GDM1 (cell line): ENCODE measurements around the gene HMGN2.

Experiments used
- DNase-seq: peaks from one replicate; lab custom pipeline; 2025; lab: John Stamatoyannopoulos, UW

The HMGN2 gene

GRCh38 chr1:26472320-26472900 is at the start of gene HMGN2:
HMGN2 (plus strand) TSS chr1:26472440; CDS start chr1:26472613, 173 bp downstream.
- DNase-seq: no peak

- no peak for DNase-seq
Observed at GRCh38 chr1:26429721-26430120, 42.5 kb upstream of the HMGN2 start.

- DNase-seq: peak; percentile 97
Observed at GRCh38 chr1:26431979-26432695, 40.1 kb upstream of the HMGN2 start, which contains the start of gene DHDDS. DHDDS (plus strand) TSS chr1:26432321; CDS start chr1:26432946, 625 bp downstream.

- DNase-seq: no peak
Observed at GRCh38 chr1:26432793-26433192, 39.4 kb upstream of the HMGN2 start.

GRCh38 chr1:26434161-26434752 is 38.0 kb upstream of the HMGN2 start:
- DNase-seq: no peak

GRCh38 chr1:26438041-26438440 is 34.2 kb upstream of the HMGN2 start:
- no peak for DNase-seq

- DNase-seq: no peak
Observed at GRCh38 chr1:26440259-26440658, 32.0 kb upstream of the HMGN2 start.

GRCh38 chr1:26449868-26450267 is 22.4 kb upstream of the HMGN2 start:
- no peak for DNase-seq

GRCh38 chr1:26450908-26451307 is 21.3 kb upstream of the HMGN2 start:
- DNase-seq: no peak

- DNase-seq: no peak
Observed at GRCh38 chr1:26452459-26453183, 19.6 kb upstream of the HMGN2 start.

GRCh38 chr1:26459148-26459547 is 13.1 kb upstream of the HMGN2 start:
- DNase-seq: no peak

- no peak for DNase-seq
Observed at GRCh38 chr1:26459573-26460031, 12.6 kb upstream of the HMGN2 start.

GRCh38 chr1:26468911-26469310 is 3.3 kb upstream of the HMGN2 start:
- DNase-seq: no peak

GRCh38 chr1:26469558-26469957 is 2.7 kb upstream of the HMGN2 start:
- no peak for DNase-seq

GRCh38 chr1:26470878-26471497 is 1.3 kb upstream of the HMGN2 start:
- no peak for DNase-seq

GRCh38 chr1:26471498-26472319 is 531 bp upstream of the HMGN2 start:
- peak; percentile 88 for DNase-seq

- peak; percentile 88 for DNase-seq
Observed at GRCh38 chr1:26472901-26473845, 933 bp downstream of the HMGN2 start.

- no peak for DNase-seq
Observed at GRCh38 chr1:26474818-26475217, 2.6 kb downstream of the HMGN2 start.

GRCh38 chr1:26475989-26476388 is 3.7 kb downstream of the HMGN2 start:
- DNase-seq: no peak

- DNase-seq: no peak
Observed at GRCh38 chr1:26476958-26477357, 4.7 kb downstream of the HMGN2 start.
